Thyroid gland (tissue), 4 donors: ENCODE results near the gene PRSS50.

Source experiments
- CTCF ChIP-seq, 6 experiments: fragments of 200-600 bp in 3 of 6; fragments of 450-650 bp in 3 of 6; sonication (generic) in 3 of 6; IDR thresholded peaks; one replicate each; pipeline ENCODE4 v1.5.1; 2016 to 2019; ENCODE audit warnings: antibody characterized with exemption in 6 of 6, mild to moderate bottlenecking in 2 of 6, inconsistent platforms in 1 of 6, moderate library complexity in 1 of 6
- POLR2A ChIP-seq, 2 donors: fragments of 450-650 bp; IDR thresholded peaks; one replicate each; pipeline ENCODE4 v1.6.1; 2017; ENCODE audit warnings: antibody characterized with exemption in 2 of 2, mild to moderate bottlenecking in 2 of 2, moderate library complexity in 1 of 2

DNA sequence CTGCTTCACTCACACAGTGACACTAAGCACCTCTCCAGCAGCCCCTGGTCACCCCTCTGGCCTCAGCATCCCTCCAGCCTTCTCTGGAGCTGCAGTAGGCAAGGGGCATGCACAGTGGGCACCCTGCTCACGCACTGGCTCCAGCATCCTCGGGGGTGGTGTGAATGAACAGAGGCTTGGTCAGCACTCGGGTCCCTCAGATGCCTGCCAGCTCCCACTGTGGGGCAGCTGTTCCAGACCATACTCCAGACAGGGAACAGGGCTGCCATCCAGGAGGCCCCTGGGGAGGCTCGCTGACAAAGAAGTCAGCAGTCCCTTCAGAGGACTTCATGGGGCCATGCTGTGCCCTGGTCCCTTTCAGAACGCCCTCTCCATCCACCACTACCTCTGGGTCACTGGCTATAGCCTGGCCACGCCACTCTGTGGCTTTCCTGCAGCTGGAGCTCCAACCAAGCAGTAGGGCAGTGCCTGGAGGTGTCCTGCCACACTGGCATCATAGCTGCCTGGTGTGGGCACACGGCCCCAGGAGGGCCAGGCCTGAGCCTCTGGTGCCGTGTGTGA is 50.5 kb downstream of the PRSS50 start:
- TF ChIP-seq POLR2A (IDR thresholded peaks at IDR 0.05) (no peak), CTCF (IDR thresholded peaks at IDR 0.05) (no peak)
